Keratinocyte (primary cell): Measurements from ENCODE around the gene B4GALNT2.

Source experiments
- EZH2 ChIP-seq: IDR thresholded peaks from one replicate; pipeline ENCODE4 v1.6.1; 2012; ENCODE audit warnings: inconsistent platforms, mild to moderate bottlenecking, low read length, moderate library complexity
- TF ChIP-seq, protein P1 (sequence below), 3 experiments: IDR thresholded peaks in 1 of 3; conservative IDR thresholded peaks in 1 of 3; optimal IDR thresholded peaks in 1 of 3; 2 replicates in 2 of 3; 3 replicates in 1 of 3; pipeline versions ENCODE3 to v1.5.1; 2011; ENCODE audit warnings: low read length in 3 of 3, mild to moderate bottlenecking in 3 of 3, moderate library complexity in 2 of 3, control low read depth in 1 of 3, inconsistent platforms in 1 of 3; ENCODE audit not compliant: insufficient read depth in 2 of 3; ENCODE audit errors: extremely low read depth in 1 of 3

DNA sequence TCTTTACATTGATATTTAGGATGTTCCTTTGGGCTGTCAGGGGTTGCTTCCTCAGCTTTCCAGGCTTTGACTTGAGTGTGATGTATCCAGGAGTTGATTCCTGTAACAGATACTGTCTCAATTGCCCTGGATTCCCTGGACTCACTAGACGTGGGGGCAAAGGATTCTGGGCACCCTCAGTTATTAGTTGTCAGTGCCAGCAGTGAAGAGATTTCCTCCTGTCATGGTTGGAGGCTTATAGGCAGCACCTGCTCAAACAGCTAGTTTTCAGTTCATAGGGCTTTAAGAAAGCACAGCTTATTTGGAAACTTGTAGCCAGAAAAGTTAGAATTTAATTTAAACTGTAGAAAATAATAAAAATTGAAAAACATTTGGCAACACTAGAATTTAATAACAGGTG is 9.5 kb upstream of the B4GALNT2 start:
- TF ChIP-seq EZH2, result no peak
- TF ChIP-seq, protein P1, sequence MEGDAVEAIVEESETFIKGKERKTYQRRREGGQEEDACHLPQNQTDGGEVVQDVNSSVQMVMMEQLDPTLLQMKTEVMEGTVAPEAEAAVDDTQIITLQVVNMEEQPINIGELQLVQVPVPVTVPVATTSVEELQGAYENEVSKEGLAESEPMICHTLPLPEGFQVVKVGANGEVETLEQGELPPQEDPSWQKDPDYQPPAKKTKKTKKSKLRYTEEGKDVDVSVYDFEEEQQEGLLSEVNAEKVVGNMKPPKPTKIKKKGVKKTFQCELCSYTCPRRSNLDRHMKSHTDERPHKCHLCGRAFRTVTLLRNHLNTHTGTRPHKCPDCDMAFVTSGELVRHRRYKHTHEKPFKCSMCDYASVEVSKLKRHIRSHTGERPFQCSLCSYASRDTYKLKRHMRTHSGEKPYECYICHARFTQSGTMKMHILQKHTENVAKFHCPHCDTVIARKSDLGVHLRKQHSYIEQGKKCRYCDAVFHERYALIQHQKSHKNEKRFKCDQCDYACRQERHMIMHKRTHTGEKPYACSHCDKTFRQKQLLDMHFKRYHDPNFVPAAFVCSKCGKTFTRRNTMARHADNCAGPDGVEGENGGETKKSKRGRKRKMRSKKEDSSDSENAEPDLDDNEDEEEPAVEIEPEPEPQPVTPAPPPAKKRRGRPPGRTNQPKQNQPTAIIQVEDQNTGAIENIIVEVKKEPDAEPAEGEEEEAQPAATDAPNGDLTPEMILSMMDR (optimal IDR thresholded peaks at IDR 0.05 in 1 of 3, IDR thresholded peaks at IDR 0.05 in 1 of 3, conservative IDR thresholded peaks at IDR 0.05 in 1 of 3; ENCODE audit: extremely low read depth in 1 of 3, insufficient read depth in 2 of 3, low read length in 3 of 3), result no peak
